Activated CD4-positive, CD25-positive, alpha-beta regulatory T cell (primary cell): Measurements from ENCODE around the gene GALNT15.

Source experiments
- DNase-seq, 4 experiments: peaks; one replicate each; lab custom pipeline; 2025; lab: John Stamatoyannopoulos, UW

The GALNT15 gene

GRCh38 chr3:16227566-16227965, 53.1 kb downstream of the GALNT15 start:
- no peak for DNase-seq

DNA sequence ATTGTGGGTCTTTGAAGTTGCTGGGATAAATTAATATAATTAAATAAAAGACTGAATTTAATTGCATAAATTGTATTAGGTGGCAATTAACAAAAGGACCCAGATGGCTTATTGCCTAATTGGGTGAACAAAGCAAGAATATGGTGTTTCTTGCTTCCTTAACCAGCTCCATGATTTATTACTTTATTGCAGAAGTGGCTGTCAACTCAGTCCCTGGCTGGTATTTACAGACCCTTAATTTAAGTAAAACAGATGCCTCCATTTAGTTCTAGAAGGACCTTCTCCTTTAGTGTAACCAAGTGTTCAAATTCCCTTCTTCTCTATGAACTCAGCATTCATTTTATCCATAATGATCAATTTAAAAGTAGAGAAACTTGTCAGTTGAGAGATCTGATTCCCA, 55.2 kb downstream of the GALNT15 start:
- no peak for DNase-seq

DNA sequence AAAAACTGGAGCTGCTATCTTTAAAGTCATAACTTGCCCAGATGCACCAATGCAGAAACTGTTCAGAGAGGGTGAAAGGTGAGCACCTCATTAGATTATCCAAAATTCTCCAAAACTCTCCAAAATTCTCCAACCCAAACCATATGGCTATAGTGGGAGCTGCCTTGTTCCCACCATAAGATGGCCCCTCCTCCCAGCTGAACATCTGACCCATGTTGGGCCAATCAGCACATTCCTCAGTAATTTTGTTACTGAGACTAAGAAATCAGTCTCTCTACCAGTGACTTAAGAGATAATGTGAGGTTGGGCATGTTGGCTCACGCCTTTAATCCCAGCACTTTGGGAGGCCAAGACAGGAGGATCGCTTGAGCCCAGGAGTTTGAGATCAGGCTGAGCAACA, 57.5 kb downstream of the GALNT15 start:
- DNase-seq: no peak

DNA sequence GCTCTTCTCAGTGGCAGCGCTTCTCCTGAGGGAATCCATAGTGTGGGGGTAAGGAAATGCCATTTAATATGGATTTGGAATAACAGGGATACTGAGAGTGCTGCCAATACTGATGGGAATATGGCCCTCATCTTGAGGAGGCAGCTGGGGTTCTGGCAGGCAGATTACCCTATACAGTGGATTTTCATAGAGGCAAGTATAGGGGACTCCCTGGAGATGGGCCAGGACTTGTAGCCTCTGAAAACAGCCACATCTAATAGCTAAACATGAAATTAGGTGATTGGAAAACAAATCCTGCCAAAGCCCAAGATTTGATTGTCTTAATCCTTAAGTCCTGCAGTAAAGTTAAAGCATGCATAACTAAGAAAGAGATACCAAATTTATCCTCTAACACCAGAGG, 59.3 kb downstream of the GALNT15 start:
- DNase-seq: no peak

DNA sequence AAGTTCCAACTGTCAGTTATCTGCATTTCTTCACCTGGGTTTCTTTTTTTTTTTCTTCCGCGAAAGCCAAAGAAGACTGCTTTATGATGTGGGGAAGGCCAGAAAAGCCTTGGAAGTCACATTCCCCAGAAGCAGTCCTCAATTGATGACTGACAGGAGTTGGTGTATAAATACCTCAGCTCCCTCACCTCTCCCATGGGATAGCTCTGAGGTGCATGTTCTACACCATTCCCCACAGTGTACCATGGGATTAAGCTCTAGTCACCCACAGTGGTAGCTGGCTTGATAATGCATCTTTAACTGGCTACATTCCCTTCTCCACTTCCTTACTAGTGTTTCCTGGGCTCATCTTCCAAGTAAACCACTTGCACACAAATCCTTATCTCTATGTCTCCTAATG, 59.8 kb downstream of the GALNT15 start:
- no peak for DNase-seq

DNA sequence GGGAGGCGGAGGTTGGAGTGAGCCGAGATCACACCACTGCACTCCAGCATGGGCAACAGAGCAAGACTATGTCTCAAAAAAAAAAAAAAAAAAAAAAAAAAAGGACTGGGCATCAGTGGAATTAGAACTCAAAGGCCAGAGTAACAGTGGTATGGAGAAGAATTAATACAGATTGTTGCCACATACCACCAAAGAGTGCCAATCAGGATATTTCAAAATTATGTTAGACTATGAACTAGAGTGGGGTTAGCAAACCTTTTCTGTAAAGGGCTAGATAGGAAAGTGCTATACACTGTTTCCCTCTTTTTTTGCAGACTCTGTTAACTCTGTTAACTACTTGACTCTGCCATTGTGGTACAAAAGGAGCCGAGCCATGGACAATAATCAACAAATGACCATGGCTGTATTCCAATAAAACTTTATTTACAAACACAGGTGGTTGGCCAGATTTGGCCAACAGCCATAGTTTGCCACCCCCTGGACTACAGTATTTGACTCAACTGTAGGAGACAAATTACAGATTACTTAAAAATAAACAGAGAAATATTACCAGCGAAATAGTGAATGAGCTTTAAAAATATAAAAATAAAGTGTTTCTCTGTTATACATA, 61.7 kb downstream of the GALNT15 start:
- DNase-seq: no peak

DNA sequence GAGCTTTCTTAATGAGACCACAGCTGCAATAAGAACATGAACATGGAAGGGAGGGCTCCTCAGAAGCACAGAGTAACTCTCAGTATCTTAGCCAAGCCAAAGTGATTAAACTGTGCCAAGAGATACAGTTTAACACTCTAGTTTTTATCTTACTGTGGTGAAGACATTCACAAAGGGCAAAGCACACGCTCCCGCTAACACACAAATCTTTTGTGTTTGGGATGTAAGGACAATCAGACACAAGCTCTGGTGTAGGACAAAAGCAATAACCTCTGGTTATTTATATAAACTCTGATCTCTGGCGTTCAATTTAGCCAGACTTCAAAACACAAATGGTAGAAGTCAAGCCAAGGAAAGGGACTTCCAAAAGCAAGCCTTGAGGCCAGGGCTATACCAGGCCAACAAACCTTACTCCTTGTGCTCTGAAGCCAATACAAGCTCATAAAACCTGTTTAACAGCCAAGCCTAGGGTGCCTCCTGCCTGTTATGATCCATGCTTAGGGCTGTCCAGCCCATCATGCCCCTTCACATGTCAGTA, 62.4 kb downstream of the GALNT15 start:
- no peak for DNase-seq

GRCh38 chr3:16239086-16239770, 64.7 kb downstream of the GALNT15 start:
- no peak for DNase-seq

DNA sequence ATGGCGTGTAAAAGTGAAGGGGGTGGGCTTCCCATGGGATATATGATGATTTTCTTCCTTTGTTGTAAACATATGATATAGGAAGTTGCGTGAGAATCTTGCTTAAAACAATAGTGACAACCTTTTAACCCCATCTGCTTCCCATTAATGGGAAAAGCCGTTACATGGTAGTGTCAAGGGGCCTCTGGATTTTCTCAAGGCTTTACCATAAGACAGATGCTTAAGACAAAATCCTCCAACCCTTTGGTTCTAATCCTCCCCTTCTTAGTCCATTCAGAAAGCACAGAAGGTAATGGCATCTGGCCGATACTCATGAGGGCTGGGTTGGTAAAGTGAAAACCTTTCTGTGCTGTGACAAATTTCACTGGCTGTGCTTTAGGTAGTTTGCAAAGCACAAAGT, 65.3 kb downstream of the GALNT15 start:
- no peak for DNase-seq

DNA sequence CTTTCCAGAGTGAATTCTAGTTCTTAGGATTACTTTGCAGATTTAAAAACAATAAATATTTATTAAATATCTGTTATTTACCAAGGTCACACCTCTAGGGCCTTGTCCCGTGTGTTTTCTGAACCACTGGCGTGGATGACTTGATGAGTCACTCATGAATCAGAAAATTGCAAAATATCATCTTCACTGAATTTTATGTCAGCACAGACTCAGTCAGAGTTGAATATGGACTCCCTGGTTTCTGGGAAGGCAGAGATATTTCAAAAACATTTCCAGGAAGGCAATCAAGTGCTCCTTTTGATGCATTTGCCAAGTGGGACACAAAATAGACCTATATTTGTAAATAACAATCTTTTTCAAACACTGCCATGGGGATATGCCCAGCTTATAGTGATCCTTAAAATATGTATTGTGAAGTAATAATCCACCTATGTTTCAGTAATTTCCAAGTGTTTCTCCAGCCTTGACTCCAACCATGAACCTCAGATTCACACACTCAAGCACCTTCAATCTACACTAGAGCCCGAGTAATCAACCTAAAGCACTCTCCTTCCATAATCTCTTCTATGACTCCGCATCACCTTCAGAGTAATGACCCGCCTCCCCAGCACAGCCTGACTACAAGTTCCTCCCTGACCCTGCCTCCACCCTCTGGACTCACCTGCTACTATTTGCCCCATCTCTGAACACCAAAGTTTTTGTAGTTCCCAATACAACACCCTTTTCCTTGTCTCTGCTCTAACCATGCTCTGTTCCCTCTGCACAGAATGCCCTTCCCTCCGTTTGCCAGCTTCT, 65.9 kb downstream of the GALNT15 start:
- DNase-seq: no peak

- DNase-seq: no peak
Observed at GRCh38 chr3:16241225-16241624, 66.7 kb downstream of the GALNT15 start.

GRCh38 chr3:16242177-16242576, 67.7 kb downstream of the GALNT15 start:
- DNase-seq: no peak

GRCh38 chr3:16243706-16244490, 69.4 kb downstream of the GALNT15 start:
- DNase-seq: no peak

DNA sequence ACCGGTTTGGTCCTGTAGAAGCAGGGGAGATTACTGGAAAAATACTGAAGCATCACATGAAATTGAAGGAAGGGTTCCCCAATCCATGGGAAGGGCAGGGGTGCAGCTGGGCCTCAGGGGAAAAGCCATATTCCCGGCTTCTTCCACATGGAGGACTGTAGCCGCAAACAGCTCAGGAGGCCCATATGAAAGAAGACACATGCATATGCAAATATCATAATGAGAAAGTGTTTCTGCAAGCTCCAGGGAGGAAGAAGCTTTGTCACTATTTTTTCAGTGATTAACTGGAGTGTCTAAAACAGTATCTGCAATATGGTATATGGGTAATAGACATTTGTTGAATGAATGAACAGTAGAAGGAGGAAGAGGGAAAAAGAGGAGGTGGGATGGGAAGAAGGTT, 71.1 kb downstream of the GALNT15 start:
- no peak for DNase-seq

- peak; percentile 51 to 59 (median 54) for DNase-seq
Observed at GRCh38 chr3:16247282-16248061, 73.0 kb downstream of the GALNT15 start.

DNA sequence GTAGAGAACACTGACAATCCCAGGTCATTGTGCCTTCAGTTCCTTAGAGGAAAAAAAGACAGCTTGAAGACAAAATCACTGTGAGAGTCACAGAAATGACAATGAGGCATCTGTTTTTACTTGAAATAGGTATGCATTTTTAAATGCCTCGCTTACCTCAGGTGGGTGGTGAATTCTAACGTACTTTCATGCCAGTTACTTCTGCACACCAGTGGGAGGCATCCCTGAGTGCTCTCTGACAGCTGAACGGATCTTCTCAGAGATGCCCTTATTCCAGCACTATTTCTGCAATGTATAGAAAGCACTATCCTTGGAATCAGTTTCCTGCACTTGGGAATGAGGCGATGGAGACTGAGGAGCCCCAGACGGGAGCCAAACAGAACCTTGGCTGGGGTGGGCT, 74.1 kb downstream of the GALNT15 start:
- no peak for DNase-seq

- no peak for DNase-seq
Observed at GRCh38 chr3:16249336-16249735, 74.9 kb downstream of the GALNT15 start.

GRCh38 chr3:16249886-16250285, 75.4 kb downstream of the GALNT15 start:
- DNase-seq: no peak

GRCh38 chr3:16251316-16252085, 77.0 kb downstream of the GALNT15 start:
- no peak for DNase-seq

DNA sequence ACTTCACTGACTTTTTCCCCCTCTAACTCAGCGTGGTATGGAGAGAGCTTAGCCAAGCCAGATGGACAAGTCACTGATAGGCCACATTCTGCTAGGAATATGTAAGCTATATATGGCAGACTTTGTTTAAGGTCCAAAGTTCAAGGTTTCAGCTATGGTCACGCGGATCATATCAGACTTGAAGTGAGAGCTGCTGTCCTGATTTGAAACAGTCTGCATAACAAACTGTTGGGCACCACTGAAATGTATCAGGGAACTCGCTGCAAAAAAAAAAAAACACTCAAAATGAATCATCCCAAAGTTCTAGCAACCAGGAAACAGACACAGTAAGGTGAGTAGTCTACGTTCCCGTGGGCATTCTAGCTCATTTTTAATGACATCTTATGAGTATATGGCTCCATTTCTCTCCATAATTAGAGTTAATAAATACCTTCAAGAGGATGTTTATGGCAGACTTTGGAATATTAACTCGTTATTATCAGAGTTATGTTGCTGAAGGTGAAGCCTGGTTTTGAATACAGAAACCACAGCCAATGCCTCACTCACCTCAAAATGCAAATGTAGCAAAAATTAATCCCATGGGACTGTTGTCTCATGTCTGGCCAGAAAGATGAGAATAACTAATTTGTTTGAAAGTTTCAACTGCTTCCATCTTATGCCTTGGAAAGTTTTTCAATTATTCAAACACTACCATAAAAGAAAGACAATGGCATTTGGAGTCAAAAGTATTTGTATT, 77.9 kb downstream of the GALNT15 start:
- DNase-seq: no peak
